ENCODE measurements around the gene MPV17. TPM values are rescaled to one million over a fixed set of nuclear protein-coding genes. Genes with fewer than 3 reads are reported as not detected.

Gene MPV17
- total and polyA plus RNA-seq, 9 of the 15 experiments (the other 6 are each of a cell fraction or from before 2014, with no cell fraction given): 54.7 to 140 (median 70.2) TPM

- TF ChIP-seq, protein P1, sequence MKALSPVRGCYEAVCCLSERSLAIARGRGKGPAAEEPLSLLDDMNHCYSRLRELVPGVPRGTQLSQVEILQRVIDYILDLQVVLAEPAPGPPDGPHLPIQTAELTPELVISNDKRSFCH (CRISPR knock-in tag; IDR thresholded peaks at IDR 0.05): no peak
- TF ChIP-seq, protein P1 (tag; IDR thresholded peaks at IDR 0.05): no peak
- no peak for TF ChIP-seq CHD7 (IDR thresholded peaks at IDR 0.05; ENCODE audit: low read depth, low read length)
- TF ChIP-seq ETS2 (tag; IDR thresholded peaks at IDR 0.05; ENCODE audit: borderline replicate concordance, poor library complexity, severe bottlenecking): no peak
- TF ChIP-seq JUNB (CRISPR knock-in tag; conservative IDR thresholded peaks at IDR 0.05): peak; percentile 91
- TF ChIP-seq ZNF124 (CRISPR knock-in tag; IDR thresholded peaks at IDR 0.05): no peak
- TF ChIP-seq GTF2A2 (tag; IDR thresholded peaks at IDR 0.05): no peak
- TF ChIP-seq ARID2 (IDR thresholded peaks at IDR 0.05): no peak
- peak; percentile 46 to 72 for TF ChIP-seq RAD21 (CRISPR knock-in tag; conservative IDR thresholded peaks at IDR 0.05 in 1 of 2, IDR thresholded peaks at IDR 0.05 in 1 of 2)
- TF ChIP-seq, protein P2, sequence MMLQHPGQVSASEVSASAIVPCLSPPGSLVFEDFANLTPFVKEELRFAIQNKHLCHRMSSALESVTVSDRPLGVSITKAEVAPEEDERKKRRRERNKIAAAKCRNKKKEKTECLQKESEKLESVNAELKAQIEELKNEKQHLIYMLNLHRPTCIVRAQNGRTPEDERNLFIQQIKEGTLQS (IDR thresholded peaks at IDR 0.05): peak; percentile 99
- TF ChIP-seq, protein P2 (CRISPR knock-in tag; conservative IDR thresholded peaks at IDR 0.05): peak; percentile 99
- TF ChIP-seq CHCHD3 (CRISPR knock-in tag; IDR thresholded peaks at IDR 0.05): no peak
- no peak for TF ChIP-seq FOXJ2 (tag; IDR thresholded peaks at IDR 0.05)
- TF ChIP-seq FIP1L1 (IDR thresholded peaks at IDR 0.05; ENCODE audit: low read depth, low read length, poor library complexity, severe bottlenecking): no peak
Observed at GRCh38 chr2:27320958-27321543, 1.8 kb downstream of the MPV17 start (continued).

Data from K562 (cell line).